Activated CD4-positive, alpha-beta T cell treated with anti-CD3 and anti-CD28 coated beads, Interleukin-2, amount 50 U/mL, for 48 hours (primary cell): ENCODE results near the gene SEMA3C.

ENCODE experiments used
- DNase-seq, 2 experiments: peaks; one replicate each; pipeline ENCODE4 v3.0.0-alpha.2; 2020

SEMA3C gene

GRCh38 chr7:80818181-80818580, 100.7 kb downstream of the SEMA3C start:
- no peak for DNase-seq

- DNase-seq: no peak
Observed at GRCh38 chr7:80816806-80817205, 102.0 kb downstream of the SEMA3C start.

- DNase-seq: no peak
Observed at GRCh38 chr7:80815733-80816132, 103.1 kb downstream of the SEMA3C start.

GRCh38 chr7:80809545-80809944, 109.3 kb downstream of the SEMA3C start:
- no peak for DNase-seq

GRCh38 chr7:80807166-80807900, 111.5 kb downstream of the SEMA3C start:
- no peak for DNase-seq

- no peak for DNase-seq
Observed at GRCh38 chr7:80806663-80807062, 112.2 kb downstream of the SEMA3C start.

GRCh38 chr7:80804589-80804988, 114.3 kb downstream of the SEMA3C start:
- no peak for DNase-seq

- no peak for DNase-seq
Observed at GRCh38 chr7:80802527-80802926, 116.3 kb downstream of the SEMA3C start.

GRCh38 chr7:80794631-80795573, 123.9 kb downstream of the SEMA3C start:
- no peak for DNase-seq

- DNase-seq: no peak
Observed at GRCh38 chr7:80791509-80791929, 127.3 kb downstream of the SEMA3C start.

- no peak for DNase-seq
Observed at GRCh38 chr7:80790877-80791276, 128.0 kb downstream of the SEMA3C start.

GRCh38 chr7:80787721-80788120, 131.1 kb downstream of the SEMA3C start:
- no peak for DNase-seq

GRCh38 chr7:80785961-80786536, 132.8 kb downstream of the SEMA3C start:
- DNase-seq: no peak

- DNase-seq: no peak
Observed at GRCh38 chr7:80785276-80785675, 133.6 kb downstream of the SEMA3C start.

- DNase-seq: no peak
Observed at GRCh38 chr7:80783678-80784327, 135.0 kb downstream of the SEMA3C start.

- DNase-seq: no peak
Observed at GRCh38 chr7:80783186-80783677, 135.6 kb downstream of the SEMA3C start.

- DNase-seq: no peak
Observed at GRCh38 chr7:80781561-80781979, 137.3 kb downstream of the SEMA3C start.

- DNase-seq: no peak
Observed at GRCh38 chr7:80781146-80781545, 137.7 kb downstream of the SEMA3C start.

GRCh38 chr7:80779456-80779855, 139.4 kb downstream of the SEMA3C start:
- DNase-seq: no peak

GRCh38 chr7:80775897-80776296, 143.0 kb downstream of the SEMA3C start:
- no peak for DNase-seq

- no peak for DNase-seq
Observed at GRCh38 chr7:80775482-80775881, 143.4 kb downstream of the SEMA3C start.

GRCh38 chr7:80774843-80775242, 144.0 kb downstream of the SEMA3C start:
- DNase-seq: no peak
